ENCODE measurements around the gene P2RY6. TPM values are rescaled to one million over a fixed set of nuclear protein-coding genes. Genes with fewer than 3 reads are reported as not detected.

Gene P2RY6
- total RNA-seq, 1 donor from 2014 or later, result 0.74 TPM

DNA sequence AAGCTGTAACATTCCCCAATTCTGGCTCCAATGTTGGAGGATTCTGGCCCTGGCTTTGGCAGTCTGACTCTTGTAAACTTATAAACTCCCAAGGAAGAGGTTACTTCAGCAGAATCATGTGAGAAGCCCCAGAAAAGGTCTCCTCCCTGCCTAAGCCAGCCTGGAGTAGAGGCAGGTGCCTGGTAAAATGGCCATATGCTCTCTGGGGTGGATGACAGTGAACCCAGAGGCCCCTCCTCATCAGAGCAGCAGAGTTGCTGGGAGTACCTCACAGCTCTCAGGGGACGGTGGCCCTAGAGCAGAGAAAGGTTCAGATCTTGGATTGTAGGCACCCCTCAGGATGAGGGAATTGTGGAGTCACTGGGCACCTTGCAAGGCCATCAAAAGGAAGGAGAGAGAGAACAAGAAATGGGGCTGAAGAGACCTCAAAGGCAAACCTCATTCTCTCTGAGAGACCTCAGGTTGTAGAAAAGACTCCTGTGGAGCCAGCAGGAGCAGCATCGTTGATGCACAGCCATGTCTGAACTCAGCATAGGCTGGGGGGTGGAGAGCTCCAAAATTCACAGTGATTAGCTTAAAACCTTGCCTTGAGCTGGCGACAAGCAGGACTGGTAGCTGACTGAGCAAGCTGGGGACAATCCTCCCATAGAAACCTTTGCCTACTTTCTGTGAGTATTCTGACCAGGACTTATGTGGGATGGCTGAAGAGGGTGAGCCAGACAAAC lies 4.9 kb upstream of the P2RY6 start:
- TF ChIP-seq, protein P1, sequence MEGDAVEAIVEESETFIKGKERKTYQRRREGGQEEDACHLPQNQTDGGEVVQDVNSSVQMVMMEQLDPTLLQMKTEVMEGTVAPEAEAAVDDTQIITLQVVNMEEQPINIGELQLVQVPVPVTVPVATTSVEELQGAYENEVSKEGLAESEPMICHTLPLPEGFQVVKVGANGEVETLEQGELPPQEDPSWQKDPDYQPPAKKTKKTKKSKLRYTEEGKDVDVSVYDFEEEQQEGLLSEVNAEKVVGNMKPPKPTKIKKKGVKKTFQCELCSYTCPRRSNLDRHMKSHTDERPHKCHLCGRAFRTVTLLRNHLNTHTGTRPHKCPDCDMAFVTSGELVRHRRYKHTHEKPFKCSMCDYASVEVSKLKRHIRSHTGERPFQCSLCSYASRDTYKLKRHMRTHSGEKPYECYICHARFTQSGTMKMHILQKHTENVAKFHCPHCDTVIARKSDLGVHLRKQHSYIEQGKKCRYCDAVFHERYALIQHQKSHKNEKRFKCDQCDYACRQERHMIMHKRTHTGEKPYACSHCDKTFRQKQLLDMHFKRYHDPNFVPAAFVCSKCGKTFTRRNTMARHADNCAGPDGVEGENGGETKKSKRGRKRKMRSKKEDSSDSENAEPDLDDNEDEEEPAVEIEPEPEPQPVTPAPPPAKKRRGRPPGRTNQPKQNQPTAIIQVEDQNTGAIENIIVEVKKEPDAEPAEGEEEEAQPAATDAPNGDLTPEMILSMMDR (IDR thresholded peaks at IDR 0.05; ENCODE audit: unreplicated experiment), result no peak
- no peak for DNase-seq (ENCODE audit: low spot score)
- no peak overlapping the region for H3K27ac Mint-ChIP-seq (ENCODE audit: unreplicated experiment)
- H3K27me3 Mint-ChIP-seq (ENCODE audit: unreplicated experiment), result peaks cover 22% of the 10 kb centered on the region
- H3K4me3 Mint-ChIP-seq (ENCODE audit: unreplicated experiment), result no peak overlapping the region
- H3K36me3 Mint-ChIP-seq (ENCODE audit: low read depth, unreplicated experiment), result no peaks in the 10 kb centered on the region
- no peaks in the 10 kb centered on the region for H3K9me3 Mint-ChIP-seq (ENCODE audit: unreplicated experiment)
- peaks cover 29% of the 10 kb centered on the region for H3K4me1 Mint-ChIP-seq (ENCODE audit: unreplicated experiment)

DNA sequence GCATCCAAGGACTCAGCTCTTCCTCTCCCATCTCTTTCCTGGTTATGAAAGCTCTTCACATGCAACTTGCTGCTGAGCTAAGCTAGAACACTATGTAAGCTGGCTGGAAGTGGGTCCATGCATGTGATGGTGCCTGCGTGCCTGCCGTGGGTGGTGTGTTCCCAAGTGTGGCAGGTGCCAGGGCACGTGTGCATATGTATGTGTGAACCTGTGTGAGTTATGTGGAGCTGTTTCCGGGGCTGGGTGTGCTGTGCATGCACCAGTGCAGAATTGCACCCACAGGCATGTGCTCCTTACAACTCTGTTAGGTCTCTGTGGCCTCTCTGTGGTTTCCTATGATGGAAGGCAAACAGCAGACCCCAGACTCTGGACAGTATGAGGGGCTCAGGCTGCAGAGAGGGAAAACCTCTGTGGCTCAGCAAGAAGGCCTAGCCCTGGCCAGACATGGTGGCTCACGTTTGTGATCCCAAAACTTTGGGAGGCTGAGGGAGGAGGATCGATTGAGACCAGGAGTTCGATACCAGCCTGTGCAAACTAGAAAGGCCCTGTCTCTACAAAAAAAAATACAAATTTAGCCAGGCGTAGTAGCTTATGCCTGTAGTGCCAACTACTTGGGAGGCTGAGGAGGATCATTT lies 4.1 kb upstream of the P2RY6 start:
- Mint-ChIP-seq H3K36me3 (ENCODE audit: low read depth, unreplicated experiment) (no peaks in the 10 kb centered on the region), H3K4me1 (ENCODE audit: unreplicated experiment) (peaks cover 29% of the 10 kb centered on the region), H3K27me3 (ENCODE audit: unreplicated experiment) (peaks cover 22% of the 10 kb centered on the region), H3K9me3 (ENCODE audit: unreplicated experiment) (no peaks in the 10 kb centered on the region), H3K4me3 (ENCODE audit: unreplicated experiment) (no peak overlapping the region), H3K27ac (ENCODE audit: unreplicated experiment) (no peak overlapping the region)
- TF ChIP-seq, protein P1 (IDR thresholded peaks at IDR 0.05; ENCODE audit: unreplicated experiment), result no peak
- DNase-seq (ENCODE audit: low spot score), result no peak

DNA sequence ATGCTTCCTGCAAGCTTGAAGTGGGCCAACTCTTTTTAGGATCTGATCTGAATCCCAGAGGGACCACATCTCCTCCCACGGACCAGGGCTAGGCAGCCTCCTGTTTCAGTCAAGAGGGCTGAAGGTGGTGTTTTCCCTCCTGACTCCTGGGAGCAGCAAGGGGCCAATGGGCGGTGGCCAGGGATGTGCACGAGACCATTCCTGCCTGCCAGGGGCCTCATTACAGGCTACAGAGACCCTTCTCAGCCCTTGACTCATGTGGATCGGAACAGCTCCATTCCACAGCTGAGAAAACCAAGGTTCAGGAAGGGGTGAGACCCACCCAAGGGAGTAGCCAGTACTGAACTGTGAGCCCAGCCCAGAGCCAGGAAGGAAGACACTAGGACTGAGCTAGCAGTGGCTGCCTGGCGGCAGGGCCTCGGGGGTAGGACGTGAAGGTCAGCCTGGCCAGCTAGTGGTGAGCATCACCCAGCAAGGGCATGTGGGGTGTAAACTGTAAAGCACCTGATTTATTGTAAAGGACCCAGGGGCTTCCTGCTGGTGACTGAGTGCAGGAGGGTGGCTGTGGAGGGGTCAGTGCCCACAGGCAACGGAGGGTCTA lies 3.4 kb upstream of the P2RY6 start:
- Mint-ChIP-seq H3K27ac (ENCODE audit: unreplicated experiment) (no peak overlapping the region), H3K27me3 (ENCODE audit: unreplicated experiment) (peaks cover 19% of the 10 kb centered on the region)
- no peak for DNase-seq (ENCODE audit: low spot score)

DNA sequence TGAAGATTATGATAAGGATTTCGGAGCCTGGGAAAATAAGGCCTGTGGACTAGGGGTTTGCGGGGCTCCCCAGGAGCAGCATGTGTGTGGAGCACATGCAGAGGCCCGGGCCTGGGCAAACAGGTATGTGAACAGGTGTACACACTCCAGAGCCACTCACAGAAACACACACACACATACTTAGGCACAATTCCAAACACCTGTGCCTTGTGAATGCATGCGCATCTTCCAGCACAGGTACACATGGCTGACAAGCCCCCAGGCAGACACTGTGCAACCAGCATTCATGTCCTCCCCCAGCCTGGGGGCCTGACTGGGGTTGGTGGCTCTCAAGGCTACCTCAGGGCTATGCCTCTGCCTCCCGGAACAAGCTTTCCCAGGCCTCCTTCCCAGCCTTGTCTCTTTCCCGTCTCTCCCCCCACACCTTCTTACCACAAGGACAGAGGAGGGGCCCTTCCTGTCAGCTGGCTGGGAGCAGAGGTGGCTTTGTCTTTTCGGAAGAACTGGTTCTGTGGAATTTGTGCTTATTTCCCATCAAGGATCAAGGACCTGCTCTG lies 2.6 kb upstream of the P2RY6 start:
- DNase-seq (ENCODE audit: low spot score), result no peak
- Mint-ChIP-seq H3K36me3 (ENCODE audit: low read depth, unreplicated experiment) (no peaks in the 10 kb centered on the region), H3K27ac (ENCODE audit: unreplicated experiment) (no peak overlapping the region), H3K27me3 (ENCODE audit: unreplicated experiment) (peaks cover 18% of the 10 kb centered on the region), H3K4me1 (ENCODE audit: unreplicated experiment) (peaks cover 29% of the 10 kb centered on the region), H3K4me3 (ENCODE audit: unreplicated experiment) (no peak overlapping the region), H3K9me3 (ENCODE audit: unreplicated experiment) (no peaks in the 10 kb centered on the region)
- TF ChIP-seq, protein P1 (IDR thresholded peaks at IDR 0.05; ENCODE audit: unreplicated experiment), result no peak

More for the DNA sequence above, 3.4 kb upstream of the P2RY6 start:
- no peak overlapping the region for H3K4me3 Mint-ChIP-seq (ENCODE audit: unreplicated experiment)
- no peaks in the 10 kb centered on the region for H3K36me3 Mint-ChIP-seq (ENCODE audit: low read depth, unreplicated experiment)
- no peaks in the 10 kb centered on the region for H3K9me3 Mint-ChIP-seq (ENCODE audit: unreplicated experiment)
- TF ChIP-seq, protein P1 (IDR thresholded peaks at IDR 0.05; ENCODE audit: unreplicated experiment), result no peak
- H3K4me1 Mint-ChIP-seq (ENCODE audit: unreplicated experiment), result peaks cover 29% of the 10 kb centered on the region
